ENCODE results near the gene CLCN4. TPM values are rescaled to one million over a fixed set of nuclear protein-coding genes. Genes with fewer than 3 reads are reported as not detected.

The CLCN4 gene
- total RNA-seq, 1 donor from 2014 or later: 1.2 TPM

DNA sequence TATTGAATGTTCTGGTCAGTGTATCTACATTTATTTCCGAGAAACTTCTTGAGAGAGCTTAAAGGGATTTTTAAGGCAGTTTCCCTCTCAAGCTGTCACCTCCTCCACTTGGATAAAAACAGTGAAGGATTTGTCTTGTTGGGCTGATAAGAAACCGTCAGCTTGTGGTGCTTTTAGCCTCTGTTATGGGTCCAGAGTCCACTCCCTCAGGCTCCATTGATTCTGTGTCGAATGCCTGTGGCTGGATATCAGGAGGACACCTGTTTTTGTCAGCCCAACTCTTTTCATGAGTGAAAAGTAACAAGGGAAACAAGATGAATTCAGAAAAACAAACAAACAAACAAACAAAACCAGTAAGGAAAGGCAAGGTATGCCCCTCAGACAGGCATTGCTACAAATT is 12.4 kb downstream of the CLCN4 start:
- H3K27ac ChIP-seq: no peak overlapping the region
- DNase-seq (ENCODE audit: extremely low spot score in 2 of 2): no peak
- no peak for TF ChIP-seq POLR2AphosphoS5 (IDR thresholded peaks at IDR 0.05; ENCODE audit: insufficient read depth in 1 of 2, low read depth in 1 of 2)
- no peak for TF ChIP-seq POLR2A (IDR thresholded peaks at IDR 0.05)
- TF ChIP-seq, protein P1, sequence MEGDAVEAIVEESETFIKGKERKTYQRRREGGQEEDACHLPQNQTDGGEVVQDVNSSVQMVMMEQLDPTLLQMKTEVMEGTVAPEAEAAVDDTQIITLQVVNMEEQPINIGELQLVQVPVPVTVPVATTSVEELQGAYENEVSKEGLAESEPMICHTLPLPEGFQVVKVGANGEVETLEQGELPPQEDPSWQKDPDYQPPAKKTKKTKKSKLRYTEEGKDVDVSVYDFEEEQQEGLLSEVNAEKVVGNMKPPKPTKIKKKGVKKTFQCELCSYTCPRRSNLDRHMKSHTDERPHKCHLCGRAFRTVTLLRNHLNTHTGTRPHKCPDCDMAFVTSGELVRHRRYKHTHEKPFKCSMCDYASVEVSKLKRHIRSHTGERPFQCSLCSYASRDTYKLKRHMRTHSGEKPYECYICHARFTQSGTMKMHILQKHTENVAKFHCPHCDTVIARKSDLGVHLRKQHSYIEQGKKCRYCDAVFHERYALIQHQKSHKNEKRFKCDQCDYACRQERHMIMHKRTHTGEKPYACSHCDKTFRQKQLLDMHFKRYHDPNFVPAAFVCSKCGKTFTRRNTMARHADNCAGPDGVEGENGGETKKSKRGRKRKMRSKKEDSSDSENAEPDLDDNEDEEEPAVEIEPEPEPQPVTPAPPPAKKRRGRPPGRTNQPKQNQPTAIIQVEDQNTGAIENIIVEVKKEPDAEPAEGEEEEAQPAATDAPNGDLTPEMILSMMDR (IDR thresholded peaks at IDR 0.05): no peak
- H3K4me1 ChIP-seq: peaks cover 5% of the 10 kb centered on the region
- H3K4me3 ChIP-seq: no peak overlapping the region
- intact Hi-C loops (cut with DNase I): no loop called here
- no peaks in the 10 kb centered on the region for H3K27me3 ChIP-seq
- no peaks in the 10 kb centered on the region for H3K9me3 ChIP-seq
- H3K36me3 ChIP-seq: no peaks in the 10 kb centered on the region

DNA sequence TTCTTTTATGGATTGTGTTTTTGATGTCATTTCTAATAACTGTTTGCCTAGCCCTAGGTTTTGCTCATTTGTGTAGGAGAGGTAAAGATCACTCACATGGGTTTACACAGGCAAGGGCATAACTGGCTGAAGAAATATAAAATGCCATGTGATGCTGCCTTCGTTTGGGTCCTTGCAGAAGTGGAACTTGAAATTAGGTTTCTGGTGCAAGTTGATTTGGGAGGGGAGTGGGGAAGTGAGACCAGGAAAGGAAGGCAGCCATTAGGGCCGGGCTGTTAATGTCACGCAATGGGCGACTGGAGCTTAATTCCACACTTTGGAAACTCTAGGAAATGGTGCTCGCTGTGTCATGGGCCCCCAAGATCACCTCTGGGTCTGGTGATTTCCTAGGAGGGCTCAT is 14.5 kb downstream of the CLCN4 start:
- no peaks in the 10 kb centered on the region for H3K9me3 ChIP-seq
- peaks cover 18% of the 10 kb centered on the region for H3K4me1 ChIP-seq
- H3K36me3 ChIP-seq: no peaks in the 10 kb centered on the region
- no peaks in the 10 kb centered on the region for H3K27me3 ChIP-seq
- TF ChIP-seq POLR2A (IDR thresholded peaks at IDR 0.05) (no peak), POLR2AphosphoS5 (IDR thresholded peaks at IDR 0.05; ENCODE audit: insufficient read depth in 1 of 2, low read depth in 1 of 2) (no peak)
- TF ChIP-seq, protein P1 (IDR thresholded peaks at IDR 0.05): no peak
- DNase-seq (ENCODE audit: extremely low spot score in 2 of 2): no peak
- intact Hi-C loops (cut with DNase I): no loop called here
- no peak overlapping the region for H3K4me3 ChIP-seq
- H3K27ac ChIP-seq: no peak overlapping the region

DNA sequence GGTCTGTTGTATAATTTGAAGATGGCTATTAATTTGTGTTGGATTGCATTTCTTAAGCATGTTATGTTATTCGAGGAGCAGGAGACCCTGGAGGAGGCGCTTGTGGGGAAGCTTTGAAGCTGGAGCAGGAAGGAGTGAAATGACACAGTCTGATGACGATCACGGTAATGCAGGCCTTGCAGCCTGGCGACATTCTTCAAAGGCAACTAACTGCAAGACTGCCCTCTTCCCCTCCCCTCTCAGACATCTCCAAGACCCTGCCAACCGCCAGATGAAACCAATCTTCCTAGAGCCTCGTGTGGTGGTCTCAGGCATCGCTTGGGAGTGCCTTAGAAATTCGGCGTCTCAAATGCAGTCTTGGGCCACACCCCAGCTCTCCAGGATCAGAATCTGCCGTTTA is 16.1 kb downstream of the CLCN4 start:
- TF ChIP-seq POLR2AphosphoS5 (IDR thresholded peaks at IDR 0.05; ENCODE audit: insufficient read depth in 1 of 2, low read depth in 1 of 2) (no peak), POLR2A (IDR thresholded peaks at IDR 0.05) (no peak)
- TF ChIP-seq, protein P1 (IDR thresholded peaks at IDR 0.05): no peak
- intact Hi-C loops (cut with DNase I): no loop called here
- peak overlapping the region in 1 of 2 donors; percentile 18 for H3K4me3 ChIP-seq
- DNase-seq (ENCODE audit: extremely low spot score in 2 of 2): no peak
- peak overlapping the region; percentile 75 for H3K27ac ChIP-seq
- H3K9me3 ChIP-seq: no peaks in the 10 kb centered on the region
- no peaks in the 10 kb centered on the region for H3K27me3 ChIP-seq
- H3K4me1 ChIP-seq: peaks cover 18% of the 10 kb centered on the region
- no peaks in the 10 kb centered on the region for H3K36me3 ChIP-seq

DNA sequence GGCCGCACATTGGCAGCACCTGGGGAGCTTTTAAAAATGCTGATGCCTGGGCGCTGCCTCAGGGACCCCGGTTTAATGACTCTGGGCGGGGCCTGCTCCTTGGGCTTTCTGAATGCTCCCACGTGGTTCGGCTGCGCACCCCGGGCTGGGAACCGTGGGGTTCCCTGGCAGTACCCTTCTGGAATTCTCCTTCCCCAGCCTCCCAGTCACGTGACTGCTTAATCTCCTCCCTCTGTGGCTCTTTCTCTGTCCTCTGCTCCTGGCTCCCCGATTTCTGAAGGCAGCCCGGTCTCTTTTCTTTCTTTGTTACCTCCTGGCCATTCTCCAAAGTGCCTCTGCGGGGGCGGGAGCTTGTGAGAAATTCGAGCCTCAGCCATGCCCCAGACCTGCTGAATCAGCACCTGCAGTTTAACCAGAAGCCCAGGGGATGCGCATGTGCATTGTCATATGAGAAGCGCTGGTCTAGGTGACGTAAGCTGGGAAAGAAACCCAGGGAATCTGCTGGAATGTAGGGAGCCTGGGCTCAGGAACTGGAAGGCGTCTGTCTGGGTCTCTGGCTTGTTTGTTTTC is 16.6 kb downstream of the CLCN4 start:
- Histone ChIP-seq H3K4me3 (peak overlapping the region in 1 of 2 donors; percentile 18), H3K27me3 (no peaks in the 10 kb centered on the region), H3K4me1 (peaks cover 18% of the 10 kb centered on the region), H3K9me3 (no peaks in the 10 kb centered on the region), H3K36me3 (no peaks in the 10 kb centered on the region), H3K27ac (peak overlapping the region; percentile 75)
- intact Hi-C loops (cut with DNase I): no loop called here
- no peak for TF ChIP-seq POLR2A (IDR thresholded peaks at IDR 0.05)
- TF ChIP-seq POLR2AphosphoS5 (IDR thresholded peaks at IDR 0.05; ENCODE audit: insufficient read depth in 1 of 2, low read depth in 1 of 2): peak; percentile 13 to 70
- DNase-seq (ENCODE audit: extremely low spot score in 2 of 2): no peak

DNA sequence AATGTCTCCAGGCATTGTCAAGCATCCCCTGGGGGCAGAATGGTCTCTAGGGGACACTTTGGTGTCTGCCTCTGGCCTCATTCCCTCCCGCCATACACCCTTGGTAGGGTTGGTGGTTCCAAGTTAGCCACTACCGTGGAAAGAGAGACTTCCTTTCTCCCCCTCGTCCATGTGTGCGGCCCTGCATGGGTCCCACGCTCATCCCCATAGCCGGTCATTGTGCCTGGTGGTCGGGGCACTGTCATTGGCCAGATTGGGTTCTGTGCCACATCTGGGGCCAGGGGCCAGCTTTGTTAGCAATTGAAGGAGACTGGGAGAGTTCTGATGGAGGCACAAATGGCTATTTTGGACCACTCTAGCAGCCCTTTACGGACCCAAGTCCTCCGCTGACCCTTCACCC is 17.3 kb downstream of the CLCN4 start:
- no peak for DNase-seq (ENCODE audit: extremely low spot score in 2 of 2)
- H3K4me1 ChIP-seq: peaks cover 18% of the 10 kb centered on the region
- no peaks in the 10 kb centered on the region for H3K36me3 ChIP-seq
- no peak overlapping the region for H3K4me3 ChIP-seq
- peak overlapping the region; percentile 75 for H3K27ac ChIP-seq
- H3K9me3 ChIP-seq: no peaks in the 10 kb centered on the region
- TF ChIP-seq POLR2A (IDR thresholded peaks at IDR 0.05) (no peak), POLR2AphosphoS5 (IDR thresholded peaks at IDR 0.05; ENCODE audit: insufficient read depth in 1 of 2, low read depth in 1 of 2) (no peak)
- TF ChIP-seq, protein P1 (IDR thresholded peaks at IDR 0.05): no peak
- no peaks in the 10 kb centered on the region for H3K27me3 ChIP-seq
- intact Hi-C loops (cut with DNase I): no loop called here

All from vagina (tissue), 2 donors.